IMR-90 (cell line): ENCODE data around the gene MCM5. TPM values are rescaled to one million over a fixed set of nuclear protein-coding genes. Genes with fewer than 3 reads are reported as not detected.

Experiments
- ATAC-seq: fragments of 200-7000 bp; cut with Tn5 transposase; 2 replicates; pipeline ENCODE4 v1.9.1; 2020; ENCODE audit warnings: low read depth, mild to moderate bottlenecking, moderate library complexity
- BruUV-seq: library from RNA; stranded (reverse); fragments of 400-500 nt; replicated peaks from 2 replicates; lab custom pipeline; 2021; lab: Mats Ljungman, UMichigan
- CTCF ChIA-PET: fragments of 300-600 bp; formaldehyde crosslinking; extraction: SDS; loops from one replicate; lab custom pipeline; 2021; ENCODE audit warnings: antibody characterized with exemption; lab: Yijun Ruan, JAX
- POLR2A ChIA-PET: fragments of 300-600 bp; sonication (Branson Sonifier 250); formaldehyde crosslinking; loops from one replicate; lab custom pipeline; 2022; ENCODE audit warnings: antibody characterized with exemption; ENCODE audit not compliant: unreplicated experiment; lab: Charles Lee
- DNase-seq: peaks from one replicate; pipeline ENCODE4 v3.0.0; 2013
- H2AFZ ChIP-seq: replicated peaks from 2 replicates; pipeline ENCODE3; 2013; ENCODE audit warnings: low read length, mild to moderate bottlenecking; ENCODE audit not compliant: poor library complexity
- H2AK5ac ChIP-seq: 2 replicates; pipeline ENCODE4 v1.6.1; 2013; ENCODE audit warnings: low read depth, low read length, inconsistent platforms
- H2AK9ac ChIP-seq: replicated peaks from 2 replicates; pipeline ENCODE3; 2013; ENCODE audit warnings: mild to moderate bottlenecking, low read depth, low read length, moderate library complexity; ENCODE audit not compliant: poor library complexity
- H2BK120ac ChIP-seq: 2 replicates; pipeline ENCODE4 v1.6.1; 2013; ENCODE audit warnings: low read depth, low read length, inconsistent platforms
- H2BK15ac ChIP-seq: 3 replicates; pipeline ENCODE4 v1.6.1; 2013; ENCODE audit warnings: low read depth, low read length, inconsistent platforms
- H2BK20ac ChIP-seq: 2 replicates; pipeline ENCODE4 v1.6.1; 2013; ENCODE audit warnings: low read depth, mild to moderate bottlenecking, inconsistent platforms, low read length, moderate library complexity
- H2BK5ac ChIP-seq: 2 replicates; pipeline ENCODE4 v1.6.1; 2013; ENCODE audit warnings: mild to moderate bottlenecking, low read depth, low read length, inconsistent platforms; ENCODE audit not compliant: poor library complexity, severe bottlenecking
- H3K14ac ChIP-seq: replicated peaks from 2 replicates; pipeline ENCODE4 v1.6.1; 2013; ENCODE audit warnings: low read depth, low read length, inconsistent platforms
- H3K18ac ChIP-seq: 2 replicates; pipeline ENCODE4 v1.6.1; 2013; ENCODE audit warnings: low read depth, low read length, control low read depth
- H3K23ac ChIP-seq: 2 replicates; pipeline ENCODE4 v1.6.1; 2013; ENCODE audit warnings: low read depth, low read length, inconsistent platforms
- H3K27ac ChIP-seq: 2 replicates; pipeline ENCODE4 v1.5.1; 2013; ENCODE audit warnings: mild to moderate bottlenecking, control low read depth, low read length; ENCODE audit not compliant: insufficient read depth
- H3K27me3 ChIP-seq: 2 replicates; pipeline ENCODE4 v1.6.1; 2013; ENCODE audit warnings: low read length; ENCODE audit not compliant: control insufficient read depth, insufficient read depth
- H3K36me3 ChIP-seq: 2 replicates; pipeline ENCODE4 v1.6.1; 2013; ENCODE audit warnings: low read length, mixed read lengths; ENCODE audit not compliant: control insufficient read depth, insufficient read depth
- H3K4ac ChIP-seq: 2 replicates; pipeline ENCODE4 v1.6.1; 2013; ENCODE audit warnings: low read depth, low read length, inconsistent platforms
- H3K4me1 ChIP-seq: 2 replicates; pipeline ENCODE4 v1.6.1; 2013; ENCODE audit warnings: low read length, mixed read lengths; ENCODE audit not compliant: control insufficient read depth, insufficient read depth
- H3K4me2 ChIP-seq: 2 replicates; pipeline ENCODE4 v1.6.1; 2013; ENCODE audit warnings: low read depth, mild to moderate bottlenecking, control low read depth, low read length, moderate library complexity
- H3K4me3 ChIP-seq: 2 replicates; pipeline ENCODE4 v1.5.1; 2013; ENCODE audit warnings: low read depth, mild to moderate bottlenecking, control low read depth, low read length, moderate library complexity; ENCODE audit not compliant: insufficient read depth
- H3K56ac ChIP-seq: 2 replicates; pipeline ENCODE4 v1.6.1; 2013; ENCODE audit warnings: low read length, inconsistent platforms; ENCODE audit not compliant: insufficient read depth; ENCODE audit errors: extremely low read depth
- H3K79me1 ChIP-seq, 2 experiments: 2 replicates each; pipeline ENCODE4 v1.6.1; 2013; ENCODE audit warnings: low read length in 2 of 2, inconsistent platforms in 1 of 2, low read depth in 1 of 2
- H3K9ac ChIP-seq: 2 replicates; pipeline ENCODE4 v1.6.1; 2013; ENCODE audit warnings: low read depth, low read length, control low read depth
- H3K9me1 ChIP-seq: 2 replicates; pipeline ENCODE4 v1.6.1; 2013; ENCODE audit warnings: low read length, inconsistent platforms; ENCODE audit not compliant: insufficient read depth
- H3K9me3 ChIP-seq: 2 replicates; pipeline ENCODE4 v1.6.1; 2013; ENCODE audit warnings: low read length; ENCODE audit not compliant: control insufficient read depth, insufficient read depth
- H4K20me1 ChIP-seq: 2 replicates; pipeline ENCODE4 v1.6.1; 2013; ENCODE audit warnings: low read length, inconsistent platforms; ENCODE audit not compliant: insufficient read depth
- H4K5ac ChIP-seq: 2 replicates; pipeline ENCODE4 v1.6.1; 2013; ENCODE audit warnings: mild to moderate bottlenecking, low read depth, low read length, control low read depth
- H4K8ac ChIP-seq, 2 experiments: 2 replicates each; pipeline ENCODE4 v1.6.1; 2013; ENCODE audit warnings: low read depth in 2 of 2, low read length in 2 of 2, control low read depth in 1 of 2, inconsistent platforms in 1 of 2
- H4K91ac ChIP-seq: 2 replicates; pipeline ENCODE4 v1.6.1; 2013; ENCODE audit warnings: low read depth, low read length, inconsistent platforms; ENCODE audit not compliant: insufficient read depth
- POLR2A ChIP-seq: IDR thresholded peaks from 2 replicates; pipeline ENCODE4 v1.6.1; 2012; ENCODE audit warnings: mild to moderate bottlenecking, low read depth, low read length
- RAD21 ChIP-seq: IDR thresholded peaks from 2 replicates; pipeline ENCODE4 v1.6.1; 2012; ENCODE audit warnings: low read length, improper control_type of control experiment
- WGBS, 2 experiments: methylation state at CpG; one replicate each; pipeline versions ENCODE4 v1.1.5 to v1.1.7; 2013; ENCODE audit warnings: missing lambda C conversion rate in 2 of 2; ENCODE audit not compliant: insufficient read length in 1 of 2; ENCODE audit errors: extremely low coverage in 2 of 2; 5-methylcytosine and 5-hydroxymethylcytosine counted together
- dilution Hi-C: fragments of 300-500 bp; cut with HindIII; formaldehyde crosslinking; loops from one replicate; pipeline ENCODE4 v1.14.3; 2018; ENCODE audit warnings: low sequenced_read_pairs; ENCODE audit not compliant: unreplicated experiment
- in situ Hi-C: fragments of 300-500 bp; cut with MboI; formaldehyde crosslinking; loops from 3 replicates; pipeline ENCODE4 v1.14.3; 2019; ENCODE audit warnings: low sequenced_read_pairs, inconsistent platforms, mixed read lengths
- intact Hi-C: fragments of 100-400 bp; cut with micrococcal nuclease; formaldehyde crosslinking; loops from 2 replicates; pipeline ENCODE4 v1.10.0; 2022
- polyA plus RNA-seq, 3 experiments: library from polyadenylated mRNA; depleted of rRNA; stranded (reverse); fragments of >200 nt; gene quantifications; 2 replicates each; pipeline ENCODE4 v1.2.3, GENCODE V29; 2012; ENCODE audit warnings: low replicate concordance in 1 of 3
- total RNA-seq: library from RNA; depleted of rRNA; stranded (reverse); fragments of >200 nt; gene quantifications from 2 replicates; pipeline ENCODE4 v1.2.3, GENCODE V29; 2012

MCM5 gene
- total and polyA plus RNA-seq, 2 of the 4 experiments (the other 2 are of a cell fraction), result 43.0 to 58.6 TPM

- dilution Hi-C loops, result no loop called here
- in situ Hi-C loops, result no loop called here
- WGBS, 2 experiments, result 43% methylated on average over 2 of the region's 4 CpGs; no CpG with 5 or more reads in 1 of the 2 experiments
Observed at GRCh38 chr22:35394011-35394312, 6.0 kb upstream of the MCM5 start.

More at GRCh38 chr22:35394011-35394312, 6.0 kb upstream of the MCM5 start:
- Histone ChIP-seq H4K5ac (no peak overlapping the region), H2BK20ac (no peak overlapping the region), H3K9me1 (no peaks in the 10 kb centered on the region), H3K18ac (no peak overlapping the region), H3K27me3 (no peaks in the 10 kb centered on the region), H2BK120ac (no peak overlapping the region), H2AFZ (no peak overlapping the region), H3K4me2 (no peak overlapping the region), H3K9ac (no peak overlapping the region), H3K9me3 (no peaks in the 10 kb centered on the region), H3K23ac (no peak overlapping the region), H3K4me3 (no peak overlapping the region), H3K4me1 (no peaks in the 10 kb centered on the region), H2BK5ac (no peak overlapping the region), H4K20me1 (no peaks in the 10 kb centered on the region), H2AK5ac (no peak overlapping the region), H3K4ac (no peak overlapping the region), H2AK9ac (no peak overlapping the region), H4K91ac (no peak overlapping the region), H3K27ac (no peak overlapping the region), H4K8ac (no peak overlapping the region), H3K14ac (no peak overlapping the region), H3K36me3 (peaks cover 37% of the 10 kb centered on the region), H3K79me1 (peaks cover 0 to 10% of the 10 kb centered on the region in 2 experiments; a peak in 1 of 4 replicates), H2BK15ac (no peak overlapping the region), H3K56ac (no peak overlapping the region)
- BruUV-seq, result no TSS peak
- no peak for ATAC-seq
- DNase-seq, result no peak
- TF ChIP-seq POLR2A (no peak), RAD21 (no peak)
- intact Hi-C loops, result no loop called here
- POLR2A ChIA-PET, result no interaction called here
- CTCF ChIA-PET, result no interaction called here
